GM19240 (cell line): Measurements from ENCODE around the gene CACNA1H.

Experiments
- DNase-seq: peaks from one replicate; pipeline ENCODE4 v3.0.0; 2011; ENCODE audit warnings: low spot score; ENCODE audit not compliant: insufficient read length

CACNA1H gene

GRCh38 chr16:1152651-1153259 lies at the start of gene CACNA1H:
TSS of gene CACNA1H (plus strand) at chr16:1153106. CDS start at chr16:1153738, 632 bp downstream.
- no peak for DNase-seq

- DNase-seq: no peak
Measured at GRCh38 chr16:1103636-1103980, 49.3 kb upstream of the CACNA1H start.

DNA sequence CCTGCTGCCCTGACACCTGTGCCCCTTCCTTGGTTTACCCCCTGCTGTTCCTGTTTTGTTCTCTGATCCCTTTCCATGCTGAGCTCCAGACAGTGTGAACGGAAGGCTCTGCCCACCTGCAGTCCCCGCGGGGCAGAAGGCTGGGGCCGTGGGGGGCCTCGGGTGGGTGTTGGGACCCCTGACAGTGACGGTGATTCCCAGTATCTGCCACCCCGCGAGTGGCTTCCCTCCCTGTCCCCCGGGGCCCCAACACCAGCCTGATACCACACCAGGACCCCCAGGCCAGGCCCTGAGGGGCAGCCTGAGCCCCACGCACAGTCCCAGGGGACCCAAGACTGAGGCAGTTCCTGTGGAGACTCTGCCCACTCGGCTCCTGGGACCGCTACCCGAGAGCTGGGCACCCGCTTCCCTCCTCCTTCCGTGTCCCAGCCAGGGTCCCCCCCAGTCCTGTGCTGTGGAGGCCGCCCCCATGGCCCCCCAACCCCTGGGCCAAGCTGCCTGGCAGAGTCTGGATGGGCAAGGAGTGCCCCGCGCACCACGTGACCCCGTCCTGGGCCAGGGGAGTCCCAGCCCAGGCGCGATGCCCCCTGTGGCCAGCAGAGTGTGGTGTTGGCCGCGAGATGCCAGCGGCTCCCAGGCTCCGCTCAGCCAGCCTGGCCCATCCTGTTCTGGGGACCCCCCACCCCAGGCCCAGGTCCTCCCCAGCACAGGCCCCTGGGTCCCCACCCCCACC lies 46.9 kb upstream of the CACNA1H start:
- DNase-seq: peak; percentile 43

- no peak for DNase-seq
Measured at GRCh38 chr16:1106659-1107058, 46.2 kb upstream of the CACNA1H start.

DNA sequence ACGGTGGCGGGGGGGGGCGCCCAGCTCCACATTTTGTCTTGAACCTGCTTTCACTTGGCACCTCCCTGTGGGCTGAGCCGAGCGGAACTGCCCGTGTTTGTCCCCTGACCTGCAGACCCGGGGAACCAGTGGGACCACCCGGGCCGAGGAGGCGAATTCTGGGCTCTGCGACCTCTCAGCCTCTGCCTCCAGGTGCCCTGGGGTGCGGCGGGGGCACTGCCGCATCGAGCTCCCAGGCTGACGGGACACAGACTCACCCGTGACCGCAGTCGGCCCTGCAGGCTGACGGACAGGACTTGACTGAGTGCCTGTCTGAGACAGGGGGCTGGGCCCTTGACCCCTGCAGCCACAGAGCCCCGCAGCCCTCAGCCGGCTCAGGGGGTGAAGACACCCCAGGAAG lies 45.8 kb upstream of the CACNA1H start:
- DNase-seq: no peak

DNA sequence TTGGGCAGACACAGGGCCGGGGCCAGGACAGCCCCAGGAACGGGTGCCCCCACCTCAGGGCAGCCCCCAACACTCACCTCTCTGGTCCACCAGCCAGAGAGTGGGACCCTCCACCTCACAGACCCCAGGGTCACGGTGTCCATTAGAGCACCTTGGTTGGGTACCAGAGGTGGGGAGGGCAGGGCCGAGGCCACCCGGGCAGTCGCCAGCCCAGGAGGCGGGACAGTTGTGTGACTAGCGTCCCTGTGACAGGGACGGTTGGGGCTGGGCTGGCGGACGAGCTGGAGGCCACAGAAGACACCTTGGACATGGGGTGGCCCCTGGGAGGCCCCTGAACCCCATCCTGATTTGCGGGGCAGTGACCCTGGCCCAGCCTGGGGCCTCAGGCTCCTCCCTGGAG lies 45.2 kb upstream of the CACNA1H start:
- no peak for DNase-seq

- DNase-seq: no peak
Measured at GRCh38 chr16:1108299-1109252, 44.3 kb upstream of the CACNA1H start.

- no peak for DNase-seq
Measured at GRCh38 chr16:1109648-1110047, 43.3 kb upstream of the CACNA1H start.

- no peak for DNase-seq
Measured at GRCh38 chr16:1112506-1113184, 40.3 kb upstream of the CACNA1H start.

DNA sequence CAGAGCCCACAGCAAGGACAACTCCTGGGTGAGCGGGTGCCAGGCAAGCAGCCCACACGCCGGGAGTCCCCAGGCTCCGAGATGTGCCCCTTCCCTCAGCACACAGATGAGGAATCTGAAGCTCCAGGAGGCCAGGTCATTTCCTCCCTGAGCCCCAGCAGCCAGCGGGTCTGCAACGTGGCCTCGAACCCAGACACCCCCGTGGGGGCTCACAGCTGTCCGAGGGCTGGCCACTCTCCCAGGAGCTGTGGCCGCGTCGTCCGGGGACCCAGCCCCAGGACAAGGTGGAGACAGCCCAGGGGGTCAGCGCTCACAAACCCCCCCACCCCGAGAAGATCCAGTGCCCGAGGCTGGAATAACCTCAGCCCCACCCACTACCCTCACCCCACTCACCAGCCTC lies 39.4 kb upstream of the CACNA1H start:
- DNase-seq: no peak

DNA sequence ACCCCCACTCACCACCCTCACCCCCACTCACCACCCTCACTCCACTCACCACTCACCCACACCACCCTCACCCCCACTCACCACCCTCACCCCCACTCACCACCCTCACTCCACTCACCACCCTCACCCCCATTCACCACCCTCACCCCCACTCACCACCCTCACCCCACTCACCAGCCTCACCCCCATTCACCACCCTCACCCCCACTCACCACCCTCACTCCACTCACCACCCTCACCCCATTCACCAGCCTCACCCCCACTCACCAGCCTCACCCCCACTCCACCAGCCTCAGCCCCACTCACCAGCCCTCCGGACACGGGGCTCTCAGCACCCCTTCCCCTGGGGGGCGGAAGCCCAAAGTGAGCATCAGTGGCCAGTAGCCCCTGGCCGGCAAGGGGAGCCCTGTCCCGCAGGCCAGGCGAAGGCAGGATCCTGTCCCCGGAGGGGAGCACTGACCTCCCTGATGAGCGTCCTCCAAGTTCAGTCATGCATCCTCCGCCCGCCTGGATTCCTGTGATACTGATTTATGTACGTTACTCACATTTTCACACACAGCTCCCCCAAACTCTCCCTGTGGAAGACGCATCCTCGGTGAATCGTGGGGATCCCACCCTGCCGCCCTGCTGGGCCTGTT lies 38.9 kb upstream of the CACNA1H start:
- DNase-seq: no peak

DNA sequence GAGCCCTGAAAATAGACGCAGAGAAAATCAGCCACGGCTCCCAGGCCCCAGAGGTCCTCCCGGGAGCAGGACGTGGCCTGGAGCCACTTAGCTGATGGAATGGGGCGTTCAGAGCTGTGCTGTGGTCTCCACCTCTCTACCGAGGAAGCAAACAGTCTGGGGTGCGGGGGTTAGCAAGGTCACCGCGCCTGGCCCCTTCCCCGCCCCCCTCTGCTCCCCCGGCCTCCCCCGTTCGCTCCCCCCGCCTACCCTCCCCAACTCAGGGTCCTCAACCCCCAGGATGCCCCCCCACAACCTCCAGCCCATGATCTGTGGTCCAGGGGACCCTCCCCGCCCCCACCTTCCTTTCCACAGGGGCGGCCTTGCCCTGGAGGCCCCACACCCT lies 36.2 kb upstream of the CACNA1H start:
- no peak for DNase-seq

- no peak for DNase-seq
Measured at GRCh38 chr16:1117176-1117900, 35.6 kb upstream of the CACNA1H start.

DNA sequence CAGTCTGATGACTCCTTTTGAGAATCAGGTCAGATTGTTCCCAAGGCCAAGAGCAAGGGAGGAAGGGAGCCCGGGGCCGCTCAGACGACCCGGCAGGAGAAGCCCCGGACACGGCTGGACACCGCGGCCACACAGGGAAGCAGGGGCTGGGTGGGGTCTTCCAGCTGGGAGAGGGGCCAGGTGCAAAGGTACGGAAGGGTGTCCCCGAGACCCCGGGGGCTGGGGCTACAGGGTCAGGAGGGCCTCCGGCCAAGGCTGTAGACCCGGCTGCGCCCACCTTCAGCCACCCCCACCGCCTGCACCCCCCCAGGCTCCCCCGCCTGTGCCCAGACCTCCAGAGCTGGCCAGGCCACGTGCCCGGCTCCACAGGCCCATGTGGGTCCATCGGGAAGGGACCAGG lies 35.0 kb upstream of the CACNA1H start:
- no peak for DNase-seq

- no peak for DNase-seq
Measured at GRCh38 chr16:1119129-1119528, 33.8 kb upstream of the CACNA1H start.

DNA sequence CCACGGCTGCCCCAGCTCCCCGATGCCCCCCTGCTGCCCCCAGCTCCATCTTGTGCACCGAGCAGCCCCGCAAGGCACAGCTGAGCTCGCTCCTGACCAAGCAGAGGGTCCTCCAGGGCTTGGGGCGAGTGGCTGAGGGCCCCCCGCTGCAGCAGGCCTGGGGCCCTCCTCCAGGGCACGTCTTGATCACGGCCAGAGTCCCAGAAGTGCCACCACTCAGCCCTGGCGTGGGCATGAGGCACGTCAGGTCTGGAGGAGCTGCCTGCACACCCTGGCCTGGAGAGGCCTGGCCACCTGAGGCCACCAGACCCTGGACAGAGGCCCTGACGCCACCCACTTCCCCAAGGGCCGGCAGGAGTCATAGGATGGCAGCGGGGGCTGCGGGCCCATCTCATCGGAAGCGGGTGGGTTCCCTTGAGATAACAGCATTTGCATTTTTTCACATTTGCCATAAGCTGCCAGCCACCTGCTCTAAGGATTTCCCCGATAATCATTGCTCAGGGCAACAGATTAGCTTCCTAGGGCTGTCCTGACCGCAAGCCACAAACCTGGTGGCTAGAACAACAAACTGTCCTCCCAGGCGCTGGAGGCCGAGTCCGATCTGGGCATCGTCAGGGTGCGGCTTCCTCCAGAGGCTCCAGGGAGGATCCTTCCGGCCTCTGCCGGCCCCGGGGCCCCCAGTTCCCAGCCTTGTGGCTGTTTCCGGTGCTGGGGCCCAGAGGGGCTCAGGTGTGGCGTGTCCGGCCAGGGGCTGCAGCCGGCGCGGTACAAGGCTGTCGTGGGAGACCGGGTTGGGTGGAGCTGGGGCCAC lies 32.9 kb upstream of the CACNA1H start:
- no peak for DNase-seq

- DNase-seq: no peak
Measured at GRCh38 chr16:1120577-1120941, 32.3 kb upstream of the CACNA1H start.

DNA sequence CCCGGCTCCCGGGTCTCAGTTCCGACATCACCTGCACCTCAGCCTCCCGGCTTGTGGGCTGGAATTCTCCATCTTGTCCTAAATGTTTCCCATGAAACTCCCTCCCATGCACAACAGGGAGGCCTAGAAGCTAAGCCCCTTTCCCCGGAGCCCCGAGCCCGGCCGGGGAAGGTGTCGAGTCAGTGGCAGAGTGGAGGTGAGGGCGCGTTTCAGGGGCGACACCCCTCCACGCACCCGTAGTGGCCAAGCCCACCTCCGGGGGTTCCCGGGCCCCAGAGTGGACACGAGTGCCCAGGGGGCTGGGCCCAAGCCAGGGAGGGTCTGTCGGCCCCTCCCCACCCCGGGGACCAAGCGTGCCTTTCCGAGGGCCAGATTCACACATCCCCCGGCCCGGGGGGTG lies 31.9 kb upstream of the CACNA1H start:
- no peak for DNase-seq

DNA sequence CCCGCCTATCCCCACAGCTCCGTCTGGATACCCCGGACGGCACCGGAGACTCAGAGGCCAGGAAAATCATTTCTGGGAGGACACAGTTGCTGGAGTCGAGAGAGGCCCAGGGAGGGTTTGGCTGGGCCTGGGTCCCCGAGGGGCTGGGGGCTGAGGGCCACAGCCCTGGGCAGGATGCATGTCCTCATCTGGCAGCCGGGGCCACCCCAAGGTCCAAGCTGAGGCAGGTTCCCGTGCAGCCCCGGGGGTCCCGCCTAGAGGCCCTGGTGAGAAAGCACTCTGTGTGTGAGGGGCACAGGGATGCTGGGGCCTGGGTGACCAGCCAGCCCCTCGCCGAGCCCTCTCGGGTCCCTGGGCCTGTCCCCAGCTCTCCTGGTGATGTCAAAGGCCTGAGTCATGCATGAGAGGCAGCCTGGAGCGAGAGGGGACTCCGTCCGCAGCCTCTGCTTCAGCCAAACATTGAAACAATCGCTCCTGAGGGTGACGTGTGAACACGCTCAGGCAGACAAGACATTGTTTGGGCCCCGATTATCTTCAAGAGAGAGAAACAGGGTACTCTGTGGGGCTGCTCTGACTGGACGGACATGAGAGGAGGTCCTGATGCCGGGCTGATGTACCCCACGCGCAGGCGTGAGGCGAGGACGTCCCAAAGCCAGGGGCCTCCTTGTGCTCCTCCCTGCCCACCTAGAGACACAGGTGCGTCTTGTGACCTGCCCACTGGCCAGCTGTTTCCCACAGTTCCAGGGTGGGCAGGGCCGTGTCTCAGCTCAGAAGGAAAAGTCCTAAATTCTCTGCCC lies 31.1 kb upstream of the CACNA1H start:
- DNase-seq: no peak
